Measurements from ENCODE around the gene TMEM131L.
A peak's percentile ranks its signal among the peaks of the same experiment; 100 is the strongest.
"Not testable (repeated sequence)": the region's sequence is repeated elsewhere in the genome, so short reads cannot be mapped to it uniquely, and the experiment has no call there.

The TMEM131L gene

GRCh38 chr4:153450544-153450917 lies 15.6 kb upstream of the TMEM131L start:
- DNase-seq = no peak

DNA sequence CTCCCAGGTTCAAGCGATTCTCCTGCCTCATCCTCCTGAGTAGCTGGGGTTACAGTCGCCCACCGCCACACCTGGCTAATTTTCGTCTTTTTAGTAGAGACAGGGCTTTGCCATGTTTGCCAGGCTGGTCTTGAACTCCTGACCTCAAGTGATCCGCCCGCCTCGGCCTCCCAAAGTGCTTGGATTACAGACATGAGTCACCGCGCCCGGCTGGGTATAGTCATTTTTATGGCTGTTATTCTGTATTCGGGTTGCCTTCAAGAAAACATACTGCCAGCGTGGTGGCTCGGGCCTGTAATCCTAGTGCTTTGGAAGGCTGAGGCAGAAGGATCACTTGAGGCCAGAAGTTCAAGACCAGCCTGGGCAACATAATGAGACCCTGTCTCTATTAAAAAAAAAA lies 15.0 kb upstream of the TMEM131L start:
- DNase-seq = not testable (repeated sequence)

GRCh38 chr4:153451911-153452657 lies 14.1 kb upstream of the TMEM131L start:
- no peak for DNase-seq

DNA sequence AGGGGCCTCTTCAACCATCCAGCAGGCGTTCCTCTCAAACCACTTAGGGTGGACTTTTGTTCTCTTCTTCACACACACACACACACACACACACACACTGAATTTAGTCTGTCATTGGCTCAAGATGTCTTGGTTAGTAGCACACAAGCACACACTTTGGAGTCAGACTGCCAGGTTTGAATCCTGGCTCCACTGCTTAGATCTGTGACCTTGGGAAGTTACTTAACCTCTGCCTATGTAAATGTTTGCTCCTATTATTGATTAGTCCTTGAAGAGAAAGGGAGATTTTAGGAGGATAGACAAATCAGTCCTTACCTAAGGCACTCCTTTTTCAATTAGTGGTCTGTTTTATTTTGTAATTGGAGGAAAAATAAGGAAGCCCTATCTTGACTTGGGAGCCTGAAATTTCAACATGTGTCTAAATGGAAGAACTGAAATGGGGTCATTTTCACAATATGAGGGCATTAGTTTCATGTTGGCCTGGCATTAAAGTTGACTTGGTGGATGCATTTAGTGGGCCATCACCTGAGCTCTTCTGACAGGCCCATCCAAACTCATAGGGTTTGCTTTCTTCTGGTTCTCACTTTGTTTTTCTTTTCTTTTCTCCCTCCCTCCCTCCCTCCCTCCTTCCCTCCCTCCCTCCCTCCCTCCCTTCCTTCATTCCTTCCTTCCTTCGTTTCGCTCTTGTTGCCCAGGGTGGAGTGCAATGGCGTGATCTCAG lies 13.3 kb upstream of the TMEM131L start:
- DNase-seq = no peak

DNA sequence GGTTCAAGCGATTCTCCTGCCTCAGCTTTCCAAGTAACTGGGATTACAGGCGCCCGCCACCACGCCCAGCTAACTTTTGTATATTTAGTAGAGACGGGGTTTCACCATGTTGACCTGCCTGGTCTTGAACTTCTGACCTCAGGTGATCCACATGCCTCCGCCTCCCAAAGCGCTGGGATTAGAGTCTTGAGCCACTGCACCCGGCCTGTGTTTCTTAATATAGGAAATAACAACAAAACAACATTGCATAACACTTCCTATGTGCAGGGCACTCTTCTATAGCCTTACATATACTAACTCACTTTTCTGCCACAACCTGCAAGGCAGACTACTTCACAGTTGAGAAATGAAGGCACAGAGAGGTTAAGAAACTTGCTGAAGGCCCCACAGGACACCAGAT lies 12.8 kb upstream of the TMEM131L start:
- no peak for DNase-seq

GRCh38 chr4:153458969-153459368 lies 7.2 kb upstream of the TMEM131L start:
- no peak for DNase-seq

DNA sequence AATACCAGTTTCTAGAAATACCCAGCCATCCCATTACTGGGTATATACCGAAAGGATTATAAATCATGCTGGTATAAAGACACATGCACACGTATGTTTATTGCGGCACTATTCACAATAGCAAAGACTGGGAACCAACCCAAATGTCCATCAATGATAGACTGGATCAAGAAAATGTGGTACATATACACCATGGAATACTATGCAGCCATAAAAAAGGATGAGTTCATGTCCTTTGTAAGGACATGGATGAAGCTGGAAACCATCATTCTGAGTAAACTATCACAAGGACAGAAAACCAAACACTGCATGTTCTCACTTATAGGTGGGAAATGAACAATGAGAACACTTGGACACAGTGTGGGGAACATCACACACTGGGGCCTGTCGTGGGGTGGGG lies 4.6 kb upstream of the TMEM131L start:
- not testable (repeated sequence) for DNase-seq

DNA sequence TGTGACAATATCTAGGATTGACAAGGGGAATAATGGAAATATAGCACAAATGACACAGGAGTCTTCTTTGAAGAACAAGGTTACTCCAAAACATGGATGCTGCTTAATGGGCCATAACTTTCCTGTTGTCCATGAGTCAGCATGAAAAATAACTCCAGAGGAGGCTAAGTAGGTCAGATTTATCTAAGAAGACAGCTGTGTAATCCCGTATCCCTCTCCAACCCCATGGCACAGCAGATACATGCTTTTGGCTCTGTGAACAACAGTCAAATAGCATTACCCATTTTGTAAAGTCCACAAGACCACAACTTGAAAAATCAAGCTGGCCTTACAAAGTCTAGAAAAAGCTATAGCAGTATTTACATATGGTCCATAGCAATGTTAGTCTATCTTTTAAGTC lies 2.1 kb upstream of the TMEM131L start:
- DNase-seq = no peak

GRCh38 chr4:153465140-153465539 lies 1.0 kb upstream of the TMEM131L start:
- no peak for DNase-seq

DNA sequence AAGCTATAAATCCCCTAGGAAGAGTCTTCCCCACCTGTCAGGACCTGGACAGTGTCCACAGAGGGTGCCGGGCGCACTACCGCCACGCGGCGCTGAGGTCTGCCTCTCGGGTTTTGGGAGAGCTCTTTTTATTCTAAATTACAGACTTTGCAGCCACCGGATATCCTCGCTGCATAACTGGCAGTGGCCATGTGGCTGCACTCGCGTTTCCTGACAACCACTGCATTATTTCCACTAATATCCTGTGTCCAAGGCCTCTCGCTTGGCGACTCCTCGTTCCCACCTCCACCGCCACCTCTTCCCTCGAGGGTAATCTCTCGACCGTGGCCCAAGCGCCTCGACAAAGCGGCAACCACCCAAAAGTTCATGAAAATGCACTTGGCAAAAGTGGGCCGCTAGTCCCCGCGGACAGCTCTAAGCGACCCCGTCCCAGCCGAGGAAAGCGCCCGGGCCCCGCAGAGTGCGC lies 512 bp upstream of the TMEM131L start:
- DNase-seq = peak; percentile 42

GRCh38 chr4:153466949-153467896 lies 1.1 kb downstream of the TMEM131L start:
- DNase-seq = peak; percentile 62

DNA sequence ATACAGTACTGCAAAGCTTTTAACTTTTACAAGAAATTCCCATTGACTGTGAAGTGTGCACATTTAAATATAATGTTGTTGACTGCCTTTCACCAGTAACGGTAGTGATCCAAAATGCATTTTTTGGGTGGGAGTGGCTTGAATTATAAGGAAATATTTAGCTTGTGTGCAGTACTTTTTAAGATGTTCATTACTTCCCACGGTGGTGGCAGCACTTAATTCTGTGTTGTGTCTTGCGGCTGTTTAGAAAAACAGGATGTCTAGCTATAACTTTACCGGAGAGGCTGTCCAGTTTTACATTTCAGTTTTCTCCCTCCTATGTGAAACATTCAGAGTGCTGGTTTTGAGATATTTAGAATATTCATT lies 1.7 kb downstream of the TMEM131L start:
- DNase-seq = peak; percentile 67

DNA sequence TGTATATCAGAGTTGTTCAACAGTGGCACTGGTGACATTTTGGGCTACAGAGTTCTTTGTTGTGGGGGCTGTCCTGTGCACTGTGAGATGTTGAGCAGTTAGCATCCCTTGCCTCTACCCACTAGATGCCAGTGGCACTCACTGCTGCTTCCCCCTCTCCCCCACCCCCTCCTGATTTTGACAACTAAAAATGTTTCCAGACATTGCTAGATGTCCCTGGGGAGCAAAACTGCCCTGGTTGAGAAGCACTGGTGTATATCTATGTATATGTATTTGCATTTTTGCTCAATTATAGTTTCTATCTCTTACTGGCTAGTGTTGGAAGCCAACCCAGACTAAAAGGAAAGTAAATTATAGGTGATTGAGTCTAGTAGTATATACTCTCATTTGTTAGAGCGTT lies 2.4 kb downstream of the TMEM131L start:
- no peak for DNase-seq

DNA sequence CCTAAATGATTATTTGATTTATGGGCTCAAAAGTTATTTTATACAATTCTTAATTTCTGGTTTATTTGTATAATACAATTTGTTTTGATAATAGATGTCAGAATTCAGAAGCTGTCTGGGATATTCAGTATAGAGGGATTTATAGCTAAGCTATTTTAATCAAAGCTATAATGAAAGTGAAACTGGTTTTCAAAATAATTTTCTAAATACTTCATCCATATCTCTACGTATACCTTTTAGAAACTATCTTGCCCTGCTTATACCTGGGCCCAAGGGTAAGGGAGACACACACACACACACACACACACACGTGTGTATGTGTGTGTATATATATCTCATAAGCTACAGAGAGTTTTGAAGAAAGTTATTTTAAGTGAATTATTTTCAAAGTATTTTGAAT lies 2.9 kb downstream of the TMEM131L start:
- DNase-seq = no peak

- not testable (repeated sequence) for DNase-seq
These were observed 5.0 kb downstream of the TMEM131L start for GRCh38 chr4:153471071-153471697.

GRCh38 chr4:153471698-153472093 lies 5.5 kb downstream of the TMEM131L start:
- DNase-seq = peak; percentile 78

- no peak for DNase-seq
These were observed 6.2 kb downstream of the TMEM131L start for GRCh38 chr4:153472122-153473037.

GRCh38 chr4:153474251-153474650 lies 8.1 kb downstream of the TMEM131L start:
- no peak for DNase-seq

- no peak for DNase-seq
These were observed 10.8 kb downstream of the TMEM131L start for GRCh38 chr4:153476829-153477574.

DNA sequence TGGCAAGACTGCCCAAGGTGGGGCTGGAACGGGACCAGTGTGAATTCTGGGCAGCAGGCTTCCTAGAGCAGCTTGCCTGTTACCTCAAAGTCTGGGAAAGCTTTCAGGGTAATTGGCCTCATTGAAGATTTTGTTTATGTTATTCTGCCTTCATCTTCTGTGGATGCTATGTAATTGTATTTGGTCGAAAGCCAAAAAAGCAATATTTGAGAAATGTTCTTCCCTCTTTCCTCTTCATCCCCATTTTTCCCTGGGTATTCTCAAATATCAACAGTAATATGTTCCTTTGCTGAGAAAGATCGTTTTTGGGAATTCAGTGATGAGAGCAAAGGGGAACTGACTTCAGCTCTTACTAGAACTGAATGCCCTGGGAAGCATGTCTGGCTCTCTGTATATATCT lies 12.9 kb downstream of the TMEM131L start:
- DNase-seq = no peak

DNA sequence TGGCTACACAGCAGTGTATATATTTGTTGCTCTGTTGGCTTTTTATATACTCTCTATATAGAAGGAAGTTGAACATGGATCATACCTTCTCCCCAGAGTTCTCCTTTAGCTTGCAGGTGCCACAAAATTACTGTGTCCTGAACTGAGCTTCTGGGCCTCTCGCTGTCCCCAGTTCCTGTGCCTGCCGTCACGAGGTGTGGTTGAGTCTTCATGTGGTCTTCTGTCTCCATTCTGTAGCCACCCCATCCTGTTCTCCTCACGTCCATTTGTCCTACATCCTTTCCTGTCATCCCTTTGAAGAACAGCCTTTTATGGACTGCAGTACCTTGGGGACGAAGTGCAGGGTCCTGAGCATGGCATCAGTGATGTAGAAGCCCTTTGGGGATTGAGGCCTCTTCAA lies 14.5 kb downstream of the TMEM131L start:
- DNase-seq = no peak
